Breast epithelium (tissue), 4 donors: ENCODE measurements around the gene NSRP1. TPM values are rescaled to one million over a fixed set of nuclear protein-coding genes. Genes with fewer than 3 reads are reported as not detected.

Experiments
- DNase-seq, 2 donors: peaks; one replicate each; pipeline ENCODE4 v3.0.0-alpha.2; 2019; ENCODE audit warnings: low spot score in 2 of 2
- H3K27ac ChIP-seq, 2 donors: fragments of 200-600 bp; sonication (generic) in 1 of 2; one replicate each; pipeline ENCODE4 v1.5.1; 2016 to 2019; ENCODE audit warnings: mild to moderate bottlenecking in 1 of 2
- H3K27me3 ChIP-seq, 2 donors: fragments of 200-600 bp; sonication (generic) in 1 of 2; one replicate each; pipeline versions ENCODE4 v1.5.1 to v1.6.0; 2017 to 2019; ENCODE audit warnings: control low read depth in 1 of 2, mild to moderate bottlenecking in 1 of 2
- H3K36me3 ChIP-seq: fragments of 200-600 bp; one replicate; pipeline ENCODE4 v1.5.1; 2019
- H3K4me1 ChIP-seq, 2 donors: fragments of 200-600 bp; sonication (generic); one replicate each; pipeline ENCODE4 v1.5.1; 2016 to 2019; ENCODE audit warnings: control low read depth in 1 of 2
- H3K4me3 ChIP-seq, 3 donors: fragments of 200-600 bp; sonication (generic); 1 replicate in 2 of 3; 2 replicates in 1 of 3; pipeline ENCODE4 v1.5.1; 2016 to 2019; ENCODE audit warnings: mild to moderate bottlenecking in 3 of 3, moderate library complexity in 2 of 3
- H3K9me3 ChIP-seq, 2 donors: fragments of 200-600 bp; sonication (generic) in 1 of 2; one replicate each; pipeline ENCODE4 v1.5.1; 2016 to 2019; ENCODE audit warnings: control low read depth in 1 of 2
- CTCF ChIP-seq, 3 donors: fragments of 450-650 bp; IDR thresholded peaks; one replicate each; pipeline ENCODE4 v1.5.1; 2016 to 2017; ENCODE audit warnings: antibody characterized with exemption in 3 of 3, mild to moderate bottlenecking in 3 of 3, moderate library complexity in 3 of 3
- POLR2A ChIP-seq: fragments of 450-650 bp; IDR thresholded peaks from one replicate; pipeline ENCODE4 v1.6.1; 2016; ENCODE audit warnings: antibody characterized with exemption, mild to moderate bottlenecking, moderate library complexity
- POLR2AphosphoS5 ChIP-seq, 3 donors: sonication (generic); formaldehyde crosslinking; IDR thresholded peaks; one replicate each; pipeline ENCODE4 v1.6.1; 2017; ENCODE audit warnings: antibody characterized with exemption in 3 of 3
- intact Hi-C: fragments of 100-400 bp; cut with DNase I; formaldehyde crosslinking; loops from one replicate; pipeline ENCODE4 v1.15.1; 2023; ENCODE audit warnings: low total_unique reads
- total RNA-seq, 3 donors: library from RNA; depleted of rRNA; stranded (reverse); fragments of >200 nt; gene quantifications; one replicate each; pipeline ENCODE4 v1.1.0, GENCODE V29; 2016

Gene NSRP1
- total RNA-seq, 3 donors from 2014 or later, result 26.6 to 37.0 (median 29.4) TPM

GRCh38 chr17:30158896-30159625, 42.4 kb downstream of the NSRP1 start:
- Histone ChIP-seq H3K9me3 (no peaks in the 10 kb centered on the region), H3K4me3 (no peak overlapping the region), H3K27ac (no peak overlapping the region), H3K27me3 (no peaks in the 10 kb centered on the region), H3K36me3 (no peaks in the 10 kb centered on the region), H3K4me1 (no peaks in the 10 kb centered on the region)
- no peak for TF ChIP-seq POLR2A
- no peak for TF ChIP-seq POLR2AphosphoS5 (IDR thresholded peaks at IDR 0.05)
- TF ChIP-seq CTCF (IDR thresholded peaks at IDR 0.05), result no peak
- intact Hi-C loops, result no loop called here
- DNase-seq, result no peak

GRCh38 chr17:30160419-30161172, 44.0 kb downstream of the NSRP1 start:
- Histone ChIP-seq H3K9me3 (no peaks in the 10 kb centered on the region), H3K4me1 (no peaks in the 10 kb centered on the region), H3K27ac (no peak overlapping the region), H3K27me3 (no peaks in the 10 kb centered on the region), H3K36me3 (no peaks in the 10 kb centered on the region), H3K4me3 (no peak overlapping the region)
- no peak for DNase-seq
- TF ChIP-seq POLR2A (no peak), POLR2AphosphoS5 (IDR thresholded peaks at IDR 0.05) (no peak), CTCF (IDR thresholded peaks at IDR 0.05) (no peak)
- intact Hi-C loops, result no loop called here

- no peaks in the 10 kb centered on the region for H3K9me3 ChIP-seq
- intact Hi-C loops, result no loop called here
- TF ChIP-seq POLR2A (no peak), CTCF (IDR thresholded peaks at IDR 0.05) (no peak), POLR2AphosphoS5 (IDR thresholded peaks at IDR 0.05) (no peak)
- H3K4me3 ChIP-seq, result no peak overlapping the region
- H3K36me3 ChIP-seq, result no peaks in the 10 kb centered on the region
- H3K27ac ChIP-seq, result no peak overlapping the region
- no peaks in the 10 kb centered on the region for H3K4me1 ChIP-seq
- DNase-seq, result no peak
- H3K27me3 ChIP-seq, result no peaks in the 10 kb centered on the region
Measured at GRCh38 chr17:30161601-30162000, 45.0 kb downstream of the NSRP1 start.

- TF ChIP-seq CTCF (IDR thresholded peaks at IDR 0.05) (no peak), POLR2A (no peak), POLR2AphosphoS5 (IDR thresholded peaks at IDR 0.05) (no peak)
- no peak for DNase-seq
- Histone ChIP-seq H3K4me3 (no peak overlapping the region), H3K9me3 (no peaks in the 10 kb centered on the region), H3K4me1 (no peaks in the 10 kb centered on the region), H3K27ac (no peak overlapping the region), H3K36me3 (no peaks in the 10 kb centered on the region), H3K27me3 (no peaks in the 10 kb centered on the region)
- intact Hi-C loops, result loop anchor here (2.0 kb wide), 1 partner anchor 14 kb away; no protein-coding TSS in a partner anchor
Measured at GRCh38 chr17:30164531-30164930, 47.9 kb downstream of the NSRP1 start.

GRCh38 chr17:30165147-30165546, 48.5 kb downstream of the NSRP1 start:
- Histone ChIP-seq H3K27ac (no peak overlapping the region), H3K4me1 (no peaks in the 10 kb centered on the region), H3K4me3 (no peak overlapping the region), H3K36me3 (no peaks in the 10 kb centered on the region), H3K9me3 (no peaks in the 10 kb centered on the region), H3K27me3 (no peaks in the 10 kb centered on the region)
- DNase-seq, result no peak
- TF ChIP-seq CTCF (IDR thresholded peaks at IDR 0.05), result no peak
- TF ChIP-seq POLR2AphosphoS5 (IDR thresholded peaks at IDR 0.05), result no peak
- no peak for TF ChIP-seq POLR2A
- intact Hi-C loops, result loop anchor here (2.0 kb wide), 1 partner anchor 14 kb away; no protein-coding TSS in a partner anchor
